HK-2 (cell line): ENCODE measurements around the gene MEP1B.
"Not testable (repeated sequence)": the region's sequence is repeated elsewhere in the genome, so short reads cannot be mapped to it uniquely, and the experiment has no call there.

Experiments
- DNase-seq: peaks from one replicate; pipeline ENCODE4 v3.0.0-alpha.2; 2018; ENCODE audit not compliant: unreplicated experiment

The MEP1B gene

DNA sequence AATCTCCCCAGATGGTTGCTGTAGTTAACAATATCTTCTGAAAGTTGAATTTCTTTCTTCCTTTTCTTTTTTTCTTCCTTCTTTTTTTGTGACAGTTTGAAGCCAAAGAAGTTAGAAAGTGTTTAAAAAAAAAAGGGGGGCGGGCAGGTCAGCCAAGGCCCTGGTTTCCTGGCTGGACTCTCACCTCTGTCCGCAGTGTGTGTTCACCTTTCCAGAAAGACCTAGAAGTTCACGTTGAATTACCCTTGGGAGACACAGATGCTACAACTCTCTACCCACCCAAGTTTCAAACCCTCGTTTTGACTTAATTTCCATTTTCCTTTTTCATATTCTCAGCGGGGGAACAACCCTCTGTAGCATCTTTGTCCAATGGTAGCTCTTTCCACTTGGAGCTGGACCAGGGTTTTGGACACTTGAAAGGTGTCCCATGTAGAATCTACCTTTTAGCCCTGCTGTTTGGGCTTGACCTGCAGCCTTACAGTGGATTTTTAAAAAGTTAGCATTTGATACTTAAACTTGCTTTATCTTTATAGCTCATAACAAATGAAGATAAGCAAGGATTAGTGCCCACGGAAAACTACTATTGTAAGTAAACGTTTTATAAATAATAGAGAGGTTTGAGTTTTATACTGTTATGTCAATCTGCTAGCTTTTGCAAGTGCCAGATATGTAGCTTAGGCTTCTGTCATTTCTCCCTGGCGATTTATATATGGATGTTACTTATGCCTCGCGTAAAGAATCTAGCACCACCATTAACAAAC lies 20.0 kb downstream of the MEP1B start:
- DNase-seq, result no peak

DNA sequence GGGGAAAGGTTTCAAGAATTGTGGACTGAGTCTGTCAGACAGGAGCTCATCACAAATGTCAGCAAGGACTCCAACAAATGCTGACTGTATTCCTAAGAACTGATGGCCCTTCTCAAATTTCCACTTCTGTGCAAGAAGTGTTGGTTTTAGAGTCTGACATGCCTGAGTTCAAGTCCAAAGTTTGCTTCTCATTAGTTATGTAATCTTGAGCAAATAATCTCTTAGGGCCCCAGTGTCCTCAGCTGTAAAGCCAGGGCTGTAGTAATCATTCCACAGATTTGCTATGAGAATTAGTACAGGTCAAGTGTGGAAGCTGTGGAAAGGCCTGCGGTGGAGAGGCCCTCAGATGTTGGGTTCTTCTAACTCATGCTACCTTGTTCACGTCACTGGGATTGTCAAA lies 23.9 kb downstream of the MEP1B start:
- no peak for DNase-seq

DNA sequence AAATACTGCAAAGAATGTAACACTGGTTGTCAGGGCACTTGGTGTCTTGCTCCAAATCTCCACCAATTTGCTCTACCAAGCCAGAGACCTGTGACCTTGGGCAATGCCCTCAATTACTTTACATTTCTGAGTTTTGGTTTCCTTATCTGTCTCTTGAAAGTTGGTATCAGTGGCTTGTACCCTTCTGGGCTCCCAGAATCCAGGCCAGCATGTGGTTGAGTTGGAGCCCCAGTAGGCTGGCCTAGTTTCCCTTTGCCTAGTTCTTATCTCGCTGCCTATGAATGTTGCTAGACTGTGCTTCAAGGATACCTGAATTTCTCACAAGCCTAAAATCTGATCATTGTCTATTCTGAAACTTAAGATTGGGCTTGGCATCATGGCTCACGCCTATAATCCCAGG lies 26.6 kb downstream of the MEP1B start:
- no peak for DNase-seq

DNA sequence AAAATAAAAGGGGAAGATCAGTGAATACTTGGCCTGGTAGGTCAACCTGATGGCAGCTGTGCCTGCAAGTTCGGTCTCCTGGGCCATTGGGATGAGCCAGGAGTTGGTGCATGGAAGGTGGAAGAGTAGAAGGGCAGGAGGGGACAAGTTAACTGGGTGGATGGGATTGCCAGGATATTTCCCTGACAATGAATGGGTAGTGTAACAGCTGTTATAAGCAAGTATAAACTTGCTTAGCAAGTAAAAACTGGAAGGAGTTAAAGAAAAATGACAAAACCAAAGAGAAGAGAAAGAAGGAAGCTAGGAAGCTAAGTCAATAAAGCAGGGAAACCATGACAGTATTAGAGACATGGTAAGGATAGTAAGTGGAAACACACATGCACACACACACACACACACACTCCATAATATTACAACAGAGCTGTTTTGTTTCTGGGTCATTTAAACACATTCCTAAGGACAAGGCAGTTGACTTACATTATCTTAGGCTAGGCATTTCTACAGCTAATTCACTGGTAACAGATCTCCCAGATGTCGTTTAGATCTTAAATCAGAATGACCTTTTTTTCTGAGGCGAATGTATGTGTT lies 29.7 kb downstream of the MEP1B start:
- no peak for DNase-seq

DNA sequence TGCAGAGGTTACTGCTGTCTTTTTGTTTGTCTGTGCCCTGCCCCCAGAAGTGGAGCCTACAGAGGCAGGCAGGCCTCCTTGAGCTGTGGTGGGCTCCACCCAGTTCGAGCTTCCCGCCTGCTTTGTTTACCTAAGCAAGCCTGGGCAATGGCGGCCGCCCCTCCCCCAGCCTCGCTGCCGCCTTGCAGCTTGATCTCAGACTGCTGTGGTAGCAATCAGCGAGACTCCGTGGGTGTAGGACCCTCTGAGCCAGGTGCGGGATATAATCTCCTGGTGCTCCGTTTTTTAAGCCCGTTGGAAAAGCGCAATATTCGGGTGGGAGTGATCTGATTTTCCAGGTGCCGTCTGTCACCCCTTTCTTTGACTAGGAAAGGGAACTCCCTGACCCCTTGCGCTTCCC lies 43.5 kb downstream of the MEP1B start:
- not testable (repeated sequence) for DNase-seq

DNA sequence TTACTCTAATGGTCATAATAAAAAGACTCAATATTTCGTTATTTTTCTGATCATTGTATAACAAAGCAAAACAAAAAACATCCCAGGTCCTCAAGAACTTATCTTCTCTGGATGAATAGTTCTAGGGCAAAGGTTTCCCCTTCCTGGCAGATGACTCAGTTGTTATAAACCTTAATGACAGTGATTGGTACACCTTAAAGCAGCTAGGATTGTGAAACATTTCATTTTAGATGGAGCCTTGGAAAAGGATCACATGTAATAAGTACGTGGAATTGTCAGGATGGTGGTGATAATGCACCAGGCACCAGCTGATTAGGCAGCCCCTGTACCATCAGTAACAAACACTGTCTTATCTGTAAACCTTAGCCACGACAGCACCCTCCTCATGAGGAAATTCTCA lies 47.2 kb downstream of the MEP1B start:
- no peak for DNase-seq

DNA sequence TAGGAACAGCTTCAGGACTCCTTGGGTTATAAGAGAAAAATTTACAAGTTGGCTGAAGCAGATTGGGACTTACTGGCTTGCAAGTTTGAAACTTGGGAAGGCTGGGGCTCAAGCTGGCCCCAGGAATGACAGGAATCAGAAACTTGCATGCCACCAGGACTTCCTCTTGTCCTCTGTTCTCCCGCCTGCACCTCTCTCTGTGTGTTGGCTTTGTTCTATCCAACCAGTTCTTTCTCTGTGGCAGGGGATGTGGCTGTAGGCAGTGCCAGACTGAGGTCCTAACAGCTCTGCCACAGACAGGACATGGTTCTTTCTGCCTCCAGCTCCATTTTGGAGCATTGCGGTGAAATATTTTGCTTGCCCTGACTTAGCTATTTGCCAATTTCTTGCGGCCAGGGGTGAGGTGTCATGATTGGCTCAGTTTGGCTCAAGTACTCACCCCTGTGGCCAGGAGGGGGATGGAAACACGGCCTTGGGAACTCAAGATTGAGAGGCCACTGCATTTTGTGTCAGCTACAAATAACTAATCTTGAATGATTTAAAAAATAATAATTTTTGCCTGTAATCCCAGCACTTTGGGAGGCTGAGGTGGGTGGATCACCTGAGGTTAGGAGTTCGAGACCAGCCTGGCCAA lies 48.9 kb downstream of the MEP1B start:
- no peak for DNase-seq

DNA sequence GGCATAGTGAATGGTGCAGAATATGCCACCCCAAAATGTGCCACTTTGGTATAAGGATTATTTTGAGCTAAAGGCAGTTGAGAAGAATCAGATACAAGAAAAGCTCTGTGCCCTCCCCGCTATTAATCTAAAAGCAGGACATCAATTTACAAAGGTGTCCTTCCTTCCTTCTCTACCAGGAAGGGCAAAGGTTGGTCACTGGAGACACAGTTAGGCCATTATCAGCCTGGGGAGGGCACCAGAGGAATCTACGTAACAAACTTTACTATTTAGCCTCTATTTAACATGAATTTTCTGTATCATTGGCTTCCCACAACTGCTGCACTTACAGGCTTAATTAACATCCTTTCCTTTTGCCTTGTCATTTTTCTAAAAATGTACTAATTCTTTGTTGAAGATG lies 52.6 kb downstream of the MEP1B start:
- no peak for DNase-seq

DNA sequence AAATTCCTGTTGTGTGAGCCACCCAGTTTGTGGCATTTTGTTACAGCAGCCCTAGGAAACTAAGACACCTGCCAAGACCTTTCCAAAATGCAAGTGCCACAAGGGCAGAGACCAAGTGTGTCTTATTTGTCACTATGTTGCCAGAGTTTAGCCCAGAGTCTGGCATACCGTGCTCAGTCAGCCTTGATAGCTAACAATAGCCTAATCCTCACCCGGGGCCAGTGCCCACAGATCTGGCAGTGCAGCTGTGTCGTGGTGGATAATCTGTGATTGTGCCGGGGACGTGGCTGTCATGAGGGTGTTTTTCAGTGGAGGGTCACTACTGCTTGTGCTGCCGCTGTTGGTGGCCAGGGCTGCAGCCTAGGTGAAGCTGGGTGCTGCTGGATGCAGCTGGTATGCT lies 53.5 kb downstream of the MEP1B start:
- no peak for DNase-seq

DNA sequence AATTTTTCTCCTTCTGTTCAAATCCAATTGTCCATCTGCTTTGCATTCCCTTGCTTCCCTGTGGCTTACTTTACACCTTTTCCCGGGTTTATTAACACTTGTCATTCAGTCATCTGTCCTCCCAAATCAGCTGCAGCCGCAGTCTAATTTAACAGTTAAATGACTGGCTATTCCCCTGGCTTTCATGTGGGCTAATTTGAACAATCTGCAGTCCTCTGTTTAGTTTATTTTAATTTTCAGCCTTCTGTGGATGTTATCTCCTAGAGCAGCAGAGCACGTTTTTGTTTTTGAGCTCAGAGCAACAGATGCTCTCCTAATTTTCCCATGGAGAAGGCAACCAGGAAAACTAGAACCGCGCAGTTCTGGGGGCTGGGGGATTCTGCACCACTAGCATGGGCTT lies 55.0 kb downstream of the MEP1B start:
- DNase-seq, result no peak

DNA sequence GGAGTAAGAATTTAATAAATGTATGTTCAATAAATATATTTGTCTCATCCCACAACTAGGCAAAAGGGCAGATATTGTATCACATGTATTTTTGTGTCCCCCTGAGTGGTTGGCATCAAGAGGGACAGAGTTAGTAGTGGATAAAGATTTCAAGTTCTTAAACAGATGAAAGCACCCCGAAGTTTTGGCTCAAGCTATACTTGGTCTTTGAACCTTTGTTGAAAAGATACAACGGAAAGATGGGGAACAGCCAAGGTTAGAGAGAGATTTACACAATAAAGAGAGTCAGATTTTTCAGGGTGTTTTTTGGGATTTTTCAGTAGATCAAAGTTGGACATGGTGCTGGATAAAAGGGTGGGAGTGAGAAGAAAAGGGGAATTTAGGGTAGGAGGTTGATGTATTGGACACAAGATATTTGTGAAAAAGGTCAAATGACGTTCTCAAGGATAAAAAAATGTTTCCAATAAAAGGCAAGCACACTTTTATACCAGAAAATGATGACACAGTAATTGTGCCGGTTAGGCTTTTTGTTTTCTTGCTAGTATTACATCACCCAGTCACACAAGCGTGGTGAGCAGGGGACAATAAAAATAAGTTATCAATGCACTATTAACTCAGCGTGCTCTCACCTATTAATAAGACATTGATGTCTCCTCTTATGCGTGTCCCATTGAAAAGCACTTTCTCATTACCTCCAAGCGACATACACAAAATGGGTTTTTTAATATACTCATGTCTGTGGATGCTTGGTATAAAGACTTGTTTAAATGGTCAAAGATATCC lies 59.5 kb downstream of the MEP1B start:
- DNase-seq, result no peak

DNA sequence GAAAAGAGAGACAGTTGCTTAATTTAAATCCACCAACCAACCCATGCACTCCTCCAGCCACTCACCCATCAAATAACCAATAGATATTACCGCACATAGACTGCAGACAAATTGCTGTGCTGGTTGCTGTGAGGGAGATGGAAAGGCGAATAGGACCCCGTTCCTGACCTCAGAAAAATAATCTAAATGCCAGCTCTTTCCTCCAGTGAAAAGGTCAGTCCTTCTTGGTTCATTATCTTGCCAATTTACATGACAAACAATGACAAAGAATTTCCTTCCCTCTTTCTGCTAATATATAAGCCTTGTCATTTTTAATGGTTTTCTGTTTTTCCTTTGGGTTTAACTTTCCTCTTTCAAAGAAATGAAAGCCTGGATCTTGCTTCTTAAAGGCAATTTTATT lies 61.6 kb downstream of the MEP1B start:
- no peak for DNase-seq

DNA sequence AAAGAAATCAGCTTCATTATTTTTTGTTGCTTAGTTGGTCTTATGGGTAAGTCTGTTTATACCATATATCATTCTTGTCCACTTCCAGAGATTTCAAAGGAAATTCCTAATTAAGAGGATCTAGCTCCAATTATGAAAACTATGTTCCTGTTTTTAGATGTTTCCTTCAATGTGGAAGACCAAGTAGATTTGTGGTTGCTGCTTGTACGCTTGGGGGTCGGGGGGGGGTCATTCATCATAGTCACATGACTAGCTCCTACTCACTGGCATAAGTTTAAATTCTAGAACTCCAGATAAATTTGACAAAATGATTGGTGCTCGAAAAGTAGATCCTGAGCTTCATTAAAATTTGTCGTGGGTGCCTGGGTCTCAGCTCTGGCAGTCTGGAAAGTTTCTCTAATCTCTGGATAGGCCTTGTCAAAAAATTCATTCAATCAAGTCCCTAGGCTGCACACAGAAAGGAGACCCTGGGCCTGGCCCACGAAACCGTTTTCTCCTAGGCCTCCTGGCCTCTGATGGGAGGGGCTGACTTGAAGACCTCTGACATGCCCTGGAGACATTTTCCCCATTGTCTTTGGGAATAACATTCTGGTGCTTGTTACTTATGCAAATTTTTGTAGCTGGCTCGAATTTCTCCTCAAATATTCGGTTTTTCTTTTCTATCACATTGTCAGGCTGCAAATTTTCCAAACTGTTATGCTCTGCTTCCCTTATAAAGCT lies 62.5 kb downstream of the MEP1B start:
- no peak for DNase-seq

DNA sequence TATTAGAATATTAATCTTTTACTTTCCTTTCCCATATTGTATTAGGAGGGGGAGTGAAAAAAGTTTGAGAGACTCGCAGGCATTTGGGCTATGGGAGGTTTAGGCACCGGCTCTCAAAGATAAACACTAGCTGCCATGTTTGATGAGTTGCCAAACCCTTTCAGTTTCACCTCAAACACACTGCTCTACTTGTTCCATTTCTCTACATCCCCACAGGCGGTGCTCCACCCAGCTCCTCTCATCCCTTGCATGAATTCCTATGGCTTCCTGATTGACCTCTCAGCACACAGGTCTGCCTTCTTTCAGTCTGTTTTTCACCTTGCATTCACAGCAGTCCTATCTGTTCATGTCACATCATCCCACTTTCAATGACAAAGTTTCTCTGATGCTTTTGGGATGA lies 65.7 kb downstream of the MEP1B start:
- no peak for DNase-seq

DNA sequence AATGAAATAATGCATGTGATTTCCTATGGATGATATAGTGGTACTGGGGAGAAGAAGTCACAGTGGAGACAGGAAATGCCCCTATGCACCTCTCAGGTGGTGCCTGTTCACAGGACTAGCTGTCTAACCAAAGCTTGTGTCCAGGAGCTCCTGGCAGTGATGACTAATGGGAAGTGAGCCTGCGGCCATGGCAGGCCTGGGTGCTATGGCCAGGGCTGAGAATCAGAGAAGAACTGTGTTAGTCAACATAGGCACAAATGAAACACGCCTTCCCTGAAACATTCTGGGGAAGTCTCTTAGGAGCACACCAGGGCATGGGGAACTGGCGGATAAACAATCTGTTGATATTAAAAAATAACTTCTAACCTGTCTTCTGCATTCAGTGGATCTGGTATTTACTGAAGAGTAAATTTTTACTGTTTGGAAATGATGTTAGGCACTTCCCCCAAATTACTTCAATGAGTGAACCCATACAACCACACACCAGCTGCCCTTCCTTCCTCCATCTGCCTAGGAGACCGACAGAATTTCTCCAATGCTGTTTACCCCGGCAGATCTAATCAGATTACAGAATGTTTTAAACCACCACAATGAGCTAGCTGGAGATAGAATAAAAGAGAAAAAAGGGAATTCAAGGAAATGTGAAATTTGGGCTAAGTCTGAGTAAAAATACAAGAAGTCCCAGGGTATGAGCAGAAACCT lies 67.4 kb downstream of the MEP1B start:
- DNase-seq, result no peak

DNA sequence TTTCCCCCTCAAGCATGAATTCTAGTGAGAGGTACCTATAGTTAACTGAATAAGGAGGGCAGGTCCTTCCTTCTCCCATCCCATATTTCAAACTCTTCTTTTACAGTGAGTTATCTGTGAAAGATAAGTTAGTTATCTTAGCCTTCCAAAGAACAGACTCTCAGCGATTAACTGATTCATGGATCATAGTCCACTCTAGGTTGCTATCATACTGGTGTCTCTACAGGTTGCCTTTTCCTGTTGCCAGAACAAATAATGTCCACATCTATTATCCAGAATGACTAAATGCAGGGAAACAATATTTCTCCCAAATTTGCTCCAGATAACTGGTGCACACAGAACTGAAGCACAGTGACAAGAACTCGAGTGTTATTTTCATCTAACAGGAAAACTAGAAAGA lies 68.3 kb downstream of the MEP1B start:
- DNase-seq, result no peak

DNA sequence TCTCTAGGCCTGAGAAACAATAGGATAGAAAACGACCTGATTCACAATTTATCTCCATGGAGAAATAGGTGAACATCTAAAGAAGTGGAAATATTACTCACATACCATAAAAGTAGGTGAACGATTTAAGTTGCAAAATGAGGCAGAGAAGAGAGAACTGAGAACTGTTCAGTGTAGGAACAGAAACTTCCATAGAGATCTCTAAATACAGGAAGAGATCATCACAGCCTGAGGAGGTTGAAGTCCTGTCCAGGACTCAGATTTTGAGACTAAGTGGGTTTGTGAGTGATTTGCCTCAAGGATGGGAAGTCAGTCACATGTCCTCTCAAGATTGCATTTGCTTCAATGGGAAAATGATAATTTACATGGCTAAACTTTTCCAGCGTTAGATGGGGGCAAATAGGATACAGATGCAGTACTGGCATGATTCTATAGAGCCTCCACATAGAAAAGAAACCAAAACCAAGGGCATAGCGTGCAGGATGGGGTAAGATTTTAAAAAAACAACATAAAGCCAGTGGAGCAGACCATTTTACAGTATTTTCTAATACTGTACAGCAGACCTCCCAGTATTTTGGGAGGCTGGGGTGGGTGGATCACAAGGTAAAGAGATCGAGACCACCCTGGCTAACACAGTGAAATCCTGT lies 68.8 kb downstream of the MEP1B start:
- no peak for DNase-seq

DNA sequence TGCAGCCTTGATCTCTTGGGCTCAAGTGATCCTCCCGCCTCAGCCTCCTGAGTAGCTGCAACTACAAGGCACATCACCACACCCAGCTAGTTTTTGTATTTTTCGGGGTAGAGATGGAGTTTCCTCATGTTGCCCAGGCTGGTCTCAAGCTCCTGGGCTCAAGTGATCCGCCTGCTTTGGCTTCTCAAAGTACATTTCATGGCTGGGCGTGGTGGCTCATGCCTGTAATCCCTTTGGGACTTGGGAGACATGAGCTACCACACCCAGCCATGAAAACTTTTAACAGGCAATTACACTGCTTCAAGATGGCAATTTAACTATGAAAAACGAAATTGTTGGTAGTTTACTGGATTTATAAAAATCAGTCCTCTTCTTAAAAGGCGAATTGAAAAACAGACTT lies 69.7 kb downstream of the MEP1B start:
- DNase-seq, result no peak

DNA sequence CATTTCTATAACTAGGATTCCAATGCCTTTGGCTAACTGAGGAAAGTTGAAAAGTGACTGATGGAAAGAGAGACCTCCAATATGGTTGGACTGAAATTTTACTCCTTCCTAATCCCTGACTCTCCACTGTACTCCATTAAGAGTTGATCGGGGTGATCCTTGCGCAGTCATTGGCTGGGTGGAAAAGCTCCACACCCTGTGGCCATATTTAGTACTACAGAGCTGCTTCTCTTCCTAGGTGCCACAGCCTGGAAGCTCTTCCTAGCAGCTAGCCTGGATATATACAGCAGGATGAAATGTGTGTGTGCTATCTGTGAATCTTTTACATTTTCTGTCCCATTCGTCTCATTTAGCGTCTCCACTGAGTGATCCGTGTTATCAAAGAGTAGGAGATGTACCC lies 71.2 kb downstream of the MEP1B start:
- DNase-seq, result no peak

DNA sequence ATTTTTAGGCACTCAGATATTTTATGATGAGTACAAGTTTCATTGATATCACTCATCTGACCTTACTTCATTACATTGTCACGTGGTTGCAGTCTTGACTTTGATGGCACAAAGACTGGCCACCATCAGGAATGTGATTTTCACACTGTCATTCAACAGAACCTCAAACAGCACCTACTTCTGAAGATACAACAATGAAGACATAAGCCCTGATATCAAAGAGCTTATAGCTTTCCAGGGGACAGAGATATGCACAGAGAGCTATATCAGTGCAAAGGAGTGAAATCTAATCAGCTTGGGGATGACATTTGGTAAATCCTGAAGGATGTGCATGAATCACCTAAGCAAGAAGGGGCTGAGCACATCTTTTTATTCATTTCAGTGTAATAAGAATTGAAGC lies 72.3 kb downstream of the MEP1B start:
- no peak for DNase-seq

DNA sequence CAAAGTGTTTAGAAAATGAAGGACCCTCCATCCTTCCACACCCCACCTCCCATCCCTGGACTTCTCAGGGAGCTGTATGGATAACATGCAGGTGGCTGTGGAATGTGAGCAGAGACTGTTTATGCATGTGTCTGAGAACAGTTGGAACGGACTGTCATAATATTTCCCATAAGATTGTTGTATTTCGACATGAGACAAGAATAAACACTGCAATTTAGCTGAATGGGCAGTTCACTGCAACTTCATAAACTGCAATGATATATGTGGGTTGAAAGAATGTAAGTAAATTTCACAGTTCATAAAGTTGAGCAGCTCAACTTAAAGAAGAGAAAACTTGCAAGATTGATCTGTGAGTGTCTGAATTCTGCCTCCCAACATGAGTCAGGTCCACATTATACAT lies 74.6 kb downstream of the MEP1B start:
- DNase-seq, result no peak
